Suprapubic skin (tissue), 4 donors: Measurements from ENCODE around the gene PLAC8. TPM values are rescaled to one million over a fixed set of nuclear protein-coding genes. Genes with fewer than 3 reads are reported as not detected.
"Not testable (repeated sequence)": the region's sequence is repeated elsewhere in the genome, so short reads cannot be mapped to it uniquely, and the experiment has no call there.

Source experiments
- DNase-seq, 2 donors: peaks; one replicate each; pipeline ENCODE4 v3.0.0-alpha.2; 2019; ENCODE audit warnings: low spot score in 2 of 2
- H3K27ac ChIP-seq: fragments of 200-600 bp; sonication (generic); one replicate; pipeline ENCODE4 v1.5.1; 2019
- H3K27me3 ChIP-seq: fragments of 200-600 bp; sonication (generic); one replicate; pipeline ENCODE4 v1.5.1; 2019
- H3K36me3 ChIP-seq: fragments of 200-600 bp; sonication (generic); one replicate; pipeline ENCODE4 v1.5.1; 2019
- H3K4me1 ChIP-seq: fragments of 200-600 bp; sonication (generic); one replicate; pipeline ENCODE4 v1.5.1; 2019
- H3K4me3 ChIP-seq: fragments of 200-600 bp; sonication (generic); one replicate; pipeline ENCODE4 v1.5.1; 2019; ENCODE audit warnings: mild to moderate bottlenecking
- H3K9me3 ChIP-seq: fragments of 200-600 bp; sonication (generic); one replicate; pipeline ENCODE4 v1.5.1; 2019
- CTCF ChIP-seq, 2 donors: fragments of 200-600 bp in 1 of 2; fragments of 450-650 bp in 1 of 2; sonication (generic) in 1 of 2; IDR thresholded peaks; one replicate each; pipeline ENCODE4 v1.5.1; 2016 to 2019; ENCODE audit warnings: antibody characterized with exemption in 2 of 2, mild to moderate bottlenecking in 1 of 2, moderate library complexity in 1 of 2
- EP300 ChIP-seq: sonication (generic); formaldehyde crosslinking; IDR thresholded peaks from one replicate; pipeline ENCODE4 v1.6.1; 2017; ENCODE audit warnings: antibody characterized with exemption
- POLR2A ChIP-seq, 2 donors: fragments of 450-650 bp; IDR thresholded peaks; one replicate each; pipeline ENCODE4 v1.6.1; 2017; ENCODE audit warnings: antibody characterized with exemption in 2 of 2, mild to moderate bottlenecking in 2 of 2, moderate library complexity in 2 of 2
- POLR2AphosphoS5 ChIP-seq, 3 donors: sonication (generic); formaldehyde crosslinking; IDR thresholded peaks; one replicate each; pipeline ENCODE4 v1.6.1; 2017; ENCODE audit warnings: antibody characterized with exemption in 3 of 3
- WGBS: methylation state at CpG from one replicate; pipeline ENCODE4 v1.1.5; 2018; 5-methylcytosine and 5-hydroxymethylcytosine counted together
- total RNA-seq, 4 donors: library from RNA; depleted of rRNA; stranded (reverse); fragments of >200 nt; gene quantifications; one replicate each; pipeline ENCODE4 v1.1.0, GENCODE V29; 2016

Gene PLAC8
- total RNA-seq, 4 donors from 2014 or later, result 1.3 TPM; not detected in 2

GRCh38 chr4:83065266-83065665 is 49.3 kb downstream of the PLAC8 start:
- TF ChIP-seq EP300 (no peak), POLR2A (IDR thresholded peaks at IDR 0.05) (no peak), POLR2AphosphoS5 (IDR thresholded peaks at IDR 0.05) (no peak), CTCF (IDR thresholded peaks at IDR 0.05) (no peak)
- Histone ChIP-seq H3K9me3 (no peaks in the 10 kb centered on the region), H3K27me3 (no peaks in the 10 kb centered on the region), H3K36me3 (peaks cover 71% of the 10 kb centered on the region), H3K4me1 (no peaks in the 10 kb centered on the region), H3K4me3 (no peak overlapping the region), H3K27ac (no peak overlapping the region)
- WGBS, result 83% methylated on average over 1 of the region's 1 CpG
- DNase-seq, result no peak

- Histone ChIP-seq H3K4me1 (no peaks in the 10 kb centered on the region), H3K27me3 (no peaks in the 10 kb centered on the region), H3K4me3 (no peak overlapping the region), H3K27ac (no peak overlapping the region), H3K36me3 (peaks cover 70% of the 10 kb centered on the region), H3K9me3 (no peaks in the 10 kb centered on the region)
- no peak for TF ChIP-seq CTCF (IDR thresholded peaks at IDR 0.05)
- no peak for TF ChIP-seq EP300
- WGBS, result 80% methylated on average over 4 of the region's 4 CpGs
- no peak for DNase-seq
Observed at GRCh38 chr4:83062739-83063138, 51.8 kb downstream of the PLAC8 start.

DNA sequence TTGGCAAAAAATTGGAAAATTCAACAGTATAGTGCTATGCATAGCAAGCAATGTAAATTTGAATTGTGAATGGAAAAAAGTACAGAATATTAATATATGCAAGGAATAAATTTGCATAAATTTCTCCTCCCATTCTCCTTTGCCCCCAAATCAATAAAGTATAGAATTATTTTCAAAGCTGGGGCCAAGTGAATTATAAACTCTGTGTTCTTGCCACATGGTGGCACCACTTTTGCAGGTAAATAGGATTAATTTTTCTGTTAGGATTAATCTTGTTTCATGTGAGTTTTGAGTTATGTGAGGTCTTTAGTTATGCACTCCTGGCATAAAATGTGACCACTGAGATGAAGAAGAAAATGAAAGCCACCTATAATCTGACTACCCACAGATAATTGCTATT is 59.6 kb downstream of the PLAC8 start:
- H3K36me3 ChIP-seq, result peaks cover 67% of the 10 kb centered on the region
- H3K9me3 ChIP-seq, result no peaks in the 10 kb centered on the region
- H3K4me3 ChIP-seq, result no peak overlapping the region
- no peak for DNase-seq
- no peak for TF ChIP-seq POLR2AphosphoS5 (IDR thresholded peaks at IDR 0.05)
- no peak for TF ChIP-seq CTCF (IDR thresholded peaks at IDR 0.05)
- H3K27me3 ChIP-seq, result no peaks in the 10 kb centered on the region
- H3K4me1 ChIP-seq, result no peaks in the 10 kb centered on the region
- H3K27ac ChIP-seq, result no peak overlapping the region

- not testable (repeated sequence) for H3K27ac ChIP-seq, H3K4me3 ChIP-seq
- WGBS, result 93% methylated on average over 8 of the region's 8 CpGs
Observed at GRCh38 chr4:83048781-83049180, 65.7 kb downstream of the PLAC8 start.

DNA sequence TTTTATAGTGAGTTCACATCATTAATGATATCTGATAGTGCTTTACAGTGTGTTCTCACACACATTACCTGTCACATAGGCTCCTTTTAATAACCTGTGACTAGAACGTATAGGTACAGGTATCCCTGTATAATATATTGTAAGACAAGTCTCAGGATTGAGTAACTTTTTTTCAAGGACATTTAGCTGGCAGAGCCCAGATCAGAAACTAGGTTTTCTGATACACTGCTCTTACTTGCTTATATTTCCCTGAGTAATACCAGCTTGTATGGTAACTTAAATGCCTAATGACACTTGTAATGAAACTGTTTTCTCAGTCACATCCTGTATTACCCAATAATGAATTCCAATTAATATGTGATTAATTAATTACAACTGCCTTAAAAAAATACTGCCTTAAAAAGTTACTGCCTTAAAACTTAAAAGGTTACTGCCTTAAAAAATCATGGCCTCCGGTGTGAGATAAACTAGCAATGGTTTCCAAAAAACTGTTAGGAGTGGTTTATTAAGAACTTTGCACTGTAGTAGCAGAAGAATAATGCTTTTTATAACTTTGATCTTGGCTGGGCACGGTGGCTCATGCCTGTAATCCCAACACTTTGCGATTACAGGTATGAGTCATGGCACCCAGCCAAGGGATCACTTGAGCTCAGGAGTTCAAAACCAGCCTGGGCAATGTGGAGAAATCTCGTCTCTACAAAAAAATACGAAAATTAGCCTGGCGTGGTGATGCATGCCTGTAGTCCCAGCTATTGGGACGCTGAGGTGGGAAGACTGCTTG is 67.6 kb downstream of the PLAC8 start:
- Histone ChIP-seq H3K36me3 (peaks cover 25% of the 10 kb centered on the region), H3K4me3 (no peak overlapping the region), H3K9me3 (no peaks in the 10 kb centered on the region), H3K27ac (no peak overlapping the region), H3K27me3 (no peaks in the 10 kb centered on the region), H3K4me1 (peaks cover 7% of the 10 kb centered on the region)
- TF ChIP-seq POLR2AphosphoS5 (IDR thresholded peaks at IDR 0.05) (no peak), CTCF (IDR thresholded peaks at IDR 0.05) (no peak), POLR2A (IDR thresholded peaks at IDR 0.05) (no peak), EP300 (no peak)
- no peak for DNase-seq
- WGBS, result 83% methylated on average over 8 of the region's 8 CpGs

More at GRCh38 chr4:83048781-83049180, 65.7 kb downstream of the PLAC8 start:
- not testable (repeated sequence) for H3K4me1 ChIP-seq, DNase-seq, H3K9me3 ChIP-seq, H3K27me3 ChIP-seq
- peaks cover 38% of the 10 kb centered on the region for H3K36me3 ChIP-seq
